ENCODE measurements around the gene ESPN. TPM values are rescaled to one million over a fixed set of nuclear protein-coding genes. Genes with fewer than 3 reads are reported as not detected.

Gene ESPN
- total and polyA plus RNA-seq, 10 of the 15 experiments (the other 5 are each of a cell fraction or from before 2014, with no cell fraction given) = 0.18 to 0.71 (median 0.59) TPM; not detected in 7

GRCh38 chr1:6496365-6496721 is 71.8 kb downstream of the ESPN start:
- Histone ChIP-seq H3K4me3 (no peak overlapping the region), H3K4me1 (ENCODE audit: control insufficient read depth, insufficient read depth, low read length) (no peaks in the 10 kb centered on the region), H3K9me3 (replicated peaks; ENCODE audit: control insufficient read depth, insufficient read depth, low read length) (no peaks in the 10 kb centered on the region), H3K4me2 (ENCODE audit: control insufficient read depth, insufficient read depth) (no peak overlapping the region), H3K9ac (ENCODE audit: control insufficient read depth, insufficient read depth, low read length) (no peak overlapping the region), H4K20me1 (ENCODE audit: control insufficient read depth, insufficient read depth) (no peaks in the 10 kb centered on the region), H3K27me3 (replicated peaks in 1 of 2; ENCODE audit: control insufficient read depth in 2 of 2, insufficient read depth in 2 of 2, low read length in 1 of 2) (peaks cover 4 to 8% of the 10 kb centered on the region in 2 experiments), H2AFZ (ENCODE audit: control insufficient read depth, low read depth, low read length) (no peak overlapping the region), H3K79me2 (ENCODE audit: control insufficient read depth, insufficient read depth, low read length) (no peaks in the 10 kb centered on the region), H3K27ac (ENCODE audit: control insufficient read depth, insufficient read depth) (no peak overlapping the region), H3K36me3 (ENCODE audit: control insufficient read depth in 2 of 2, insufficient read depth in 2 of 2, low read length in 1 of 2) (no peaks in the 10 kb centered on the region)
- DNase-seq (ENCODE audit: low read depth, low spot score) (no peak), ATAC-seq (no peak), FAIRE-seq (no peak)
- ChIA-PET POLR2A (no interaction called here), CTCF (no interaction called here), SMC1A (ENCODE audit: uncharacterized antibody, unreplicated experiment) (no interaction called here), RAD21 (ENCODE audit: unreplicated experiment) (no interaction called here)
- in situ Hi-C loops (cut with MboI) (loop anchor here (25.0 kb wide), 1 partner anchor 716 kb away; no protein-coding TSS in a partner anchor), intact Hi-C loops (cut with micrococcal nuclease; ENCODE audit: unreplicated experiment) (no loop called here)
- BruUV-seq (replicated peaks) = no TSS peak
- no peak for TF ChIP-seq SMAD1 (IDR thresholded peaks at IDR 0.05; ENCODE audit: low read depth, partially characterized antibody)
- WGBS (ENCODE audit: insufficient coverage, insufficient replicate concordance, low lambda C conversion rate, missing lambda C conversion rate) = 39% methylated on average over 13 of the region's 13 CpGs

GRCh38 chr1:6496890-6497214 is 72.3 kb downstream of the ESPN start:
- H3K4me2 ChIP-seq (ENCODE audit: control insufficient read depth, insufficient read depth) = no peak overlapping the region
- no peaks in the 10 kb centered on the region for H4K20me1 ChIP-seq (ENCODE audit: control insufficient read depth, insufficient read depth)
- no peaks in the 10 kb centered on the region for H3K4me1 ChIP-seq (ENCODE audit: control insufficient read depth, insufficient read depth, low read length)
- no peak overlapping the region for H3K27ac ChIP-seq (ENCODE audit: control insufficient read depth, insufficient read depth)
- intact Hi-C loops (cut with micrococcal nuclease; ENCODE audit: unreplicated experiment) = no loop called here
- peaks cover 4 to 8% of the 10 kb centered on the region in 2 experiments for H3K27me3 ChIP-seq (replicated peaks in 1 of 2; ENCODE audit: control insufficient read depth in 2 of 2, insufficient read depth in 2 of 2, low read length in 1 of 2)
- H3K9me3 ChIP-seq (replicated peaks; ENCODE audit: control insufficient read depth, insufficient read depth, low read length) = no peaks in the 10 kb centered on the region
- ChIA-PET RAD21 (ENCODE audit: unreplicated experiment) (no interaction called here), SMC1A (ENCODE audit: uncharacterized antibody, unreplicated experiment) (no interaction called here), POLR2A (no interaction called here), CTCF (no interaction called here)
- no peaks in the 10 kb centered on the region for H3K36me3 ChIP-seq (ENCODE audit: control insufficient read depth in 2 of 2, insufficient read depth in 2 of 2, low read length in 1 of 2)
- WGBS (ENCODE audit: insufficient coverage, insufficient replicate concordance, low lambda C conversion rate, missing lambda C conversion rate) = 5% methylated on average over 15 of the region's 21 CpGs
- no peak for ATAC-seq
- TF ChIP-seq HDAC6 (IDR thresholded peaks at IDR 0.05; ENCODE audit: unreplicated experiment) (no peak), SUZ12 (IDR thresholded peaks at IDR 0.05; ENCODE audit: unreplicated experiment) (peak; percentile 52)
- no TSS peak for BruUV-seq (replicated peaks)
- no peak overlapping the region for H3K9ac ChIP-seq (ENCODE audit: control insufficient read depth, insufficient read depth, low read length)
- H2AFZ ChIP-seq (ENCODE audit: control insufficient read depth, low read depth, low read length) = no peak overlapping the region
- H3K79me2 ChIP-seq (ENCODE audit: control insufficient read depth, insufficient read depth, low read length) = no peaks in the 10 kb centered on the region
- in situ Hi-C loops (cut with MboI) = loop anchor here (25.0 kb wide), 1 partner anchor 715 kb away; no protein-coding TSS in a partner anchor
- no peak for DNase-seq (ENCODE audit: low read depth, low spot score)
- H3K4me3 ChIP-seq = no peak overlapping the region
- no peak for FAIRE-seq

Measured in GM12878 (cell line).